Skeletal muscle satellite cell (primary cell): ENCODE data around the gene LTBP1.

ENCODE experiments used
- H3K27me3 ChIP-seq: 2 replicates; pipeline ENCODE4 v1.7.0; 2013; ENCODE audit warnings: low read length; ENCODE audit not compliant: control insufficient read depth, insufficient read depth
- H3K36me3 ChIP-seq: 2 replicates; pipeline ENCODE4 v1.7.0; 2013; ENCODE audit warnings: mild to moderate bottlenecking, control low read depth, low read length; ENCODE audit not compliant: insufficient read depth
- H3K4me1 ChIP-seq: 2 replicates; pipeline ENCODE4 v1.7.0; 2013; ENCODE audit warnings: low read length; ENCODE audit not compliant: control insufficient read depth, insufficient read depth
- H3K4me2 ChIP-seq: 2 replicates; pipeline ENCODE4 v1.7.0; 2013; ENCODE audit warnings: mild to moderate bottlenecking, low read length
- H3K4me3 ChIP-seq: 2 replicates; pipeline ENCODE4 v1.7.0; 2013; ENCODE audit warnings: low read length
- H3K9ac ChIP-seq: 2 replicates; pipeline ENCODE4 v1.7.0; 2013; ENCODE audit warnings: mild to moderate bottlenecking, low read depth, low read length, moderate library complexity
- H3K9me3 ChIP-seq: replicated peaks from 2 replicates; pipeline ENCODE4 v1.7.0; 2013; ENCODE audit warnings: mild to moderate bottlenecking, control low read depth, low read length

LTBP1 gene

GRCh38 chr2:33130054-33130447 is 183.3 kb downstream of the LTBP1 start:
- Histone ChIP-seq H3K36me3 (no peaks in the 10 kb centered on the region), H3K4me3 (no peak overlapping the region), H3K27me3 (no peaks in the 10 kb centered on the region), H3K9me3 (no peaks in the 10 kb centered on the region), H3K4me1 (peaks cover 49% of the 10 kb centered on the region), H3K9ac (no peak overlapping the region), H3K4me2 (no peak overlapping the region)

- Histone ChIP-seq H3K4me1 (peaks cover 49% of the 10 kb centered on the region), H3K9me3 (no peaks in the 10 kb centered on the region), H3K9ac (no peak overlapping the region), H3K27me3 (no peaks in the 10 kb centered on the region), H3K36me3 (no peaks in the 10 kb centered on the region), H3K4me3 (no peak overlapping the region), H3K4me2 (no peak overlapping the region)
These were observed 183.8 kb downstream of the LTBP1 start for GRCh38 chr2:33130544-33130943.

GRCh38 chr2:33131111-33131510 is 184.4 kb downstream of the LTBP1 start:
- H3K9ac ChIP-seq: no peak overlapping the region
- no peaks in the 10 kb centered on the region for H3K27me3 ChIP-seq
- no peak overlapping the region for H3K4me2 ChIP-seq
- peaks cover 49% of the 10 kb centered on the region for H3K4me1 ChIP-seq
- H3K4me3 ChIP-seq: no peak overlapping the region
- H3K36me3 ChIP-seq: no peaks in the 10 kb centered on the region
- H3K9me3 ChIP-seq: no peaks in the 10 kb centered on the region

GRCh38 chr2:33131749-33132148 is 185.0 kb downstream of the LTBP1 start:
- H3K4me2 ChIP-seq: no peak overlapping the region
- H3K9ac ChIP-seq: no peak overlapping the region
- no peaks in the 10 kb centered on the region for H3K36me3 ChIP-seq
- no peaks in the 10 kb centered on the region for H3K27me3 ChIP-seq
- H3K4me3 ChIP-seq: no peak overlapping the region
- H3K4me1 ChIP-seq: peaks cover 44% of the 10 kb centered on the region
- no peaks in the 10 kb centered on the region for H3K9me3 ChIP-seq

- peak overlapping the region; percentile 67 for H3K9ac ChIP-seq
These were observed 186.8 kb downstream of the LTBP1 start for GRCh38 chr2:33133454-33133952.

GRCh38 chr2:33134086-33134771 is 187.5 kb downstream of the LTBP1 start:
- H3K4me3 ChIP-seq: peak overlapping the region; percentile 76
- peaks cover 3% of the 10 kb centered on the region for H3K36me3 ChIP-seq
- H3K9ac ChIP-seq: peak overlapping the region; percentile 92
- peak overlapping the region; percentile 78 for H3K4me2 ChIP-seq
- H3K27me3 ChIP-seq: no peaks in the 10 kb centered on the region
- peaks cover 43% of the 10 kb centered on the region for H3K4me1 ChIP-seq
- H3K9me3 ChIP-seq: no peaks in the 10 kb centered on the region

More at GRCh38 chr2:33133454-33133952, 186.8 kb downstream of the LTBP1 start:
- Histone ChIP-seq H3K4me2 (peak overlapping the region; percentile 78), H3K4me3 (peak overlapping the region; percentile 76), H3K4me1 (peaks cover 43% of the 10 kb centered on the region), H3K36me3 (no peaks in the 10 kb centered on the region), H3K9me3 (no peaks in the 10 kb centered on the region), H3K27me3 (no peaks in the 10 kb centered on the region)

DNA sequence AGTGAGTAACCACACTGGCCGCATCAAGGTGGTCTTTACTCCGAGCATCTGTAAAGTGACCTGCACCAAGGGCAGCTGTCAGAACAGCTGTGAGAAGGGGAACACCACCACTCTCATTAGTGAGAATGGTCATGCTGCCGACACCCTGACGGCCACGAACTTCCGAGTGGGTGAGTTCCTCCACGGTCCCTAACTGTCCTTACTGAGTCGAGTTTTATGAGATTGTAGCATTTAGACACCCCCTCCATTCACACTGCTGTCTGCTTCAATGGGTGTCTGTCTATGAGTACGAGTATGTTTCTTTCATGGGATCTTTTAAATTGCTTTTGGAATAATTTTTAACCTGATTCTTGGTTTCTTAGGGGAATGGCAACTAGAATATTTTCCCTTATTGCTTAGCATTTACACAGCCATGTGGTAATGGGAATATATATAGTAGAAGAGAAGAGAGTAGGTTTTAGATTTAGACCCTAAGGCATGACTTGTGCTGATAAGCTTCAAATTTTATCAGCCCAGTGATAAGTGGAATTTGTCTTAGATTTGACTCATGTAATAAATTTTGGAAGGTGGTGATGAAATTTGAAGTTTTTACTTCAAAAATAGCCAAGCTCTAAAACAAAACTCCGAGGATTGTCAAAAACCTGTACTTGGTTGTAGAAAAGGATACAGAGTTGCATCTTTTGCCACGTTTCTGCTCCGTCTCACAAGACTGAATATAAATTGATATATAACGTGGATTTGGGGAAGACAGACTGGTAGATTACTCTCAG is 188.2 kb downstream of the LTBP1 start:
- Histone ChIP-seq H3K9ac (peak overlapping the region; percentile 92), H3K36me3 (peaks cover 8% of the 10 kb centered on the region), H3K4me1 (peaks cover 45% of the 10 kb centered on the region), H3K9me3 (no peaks in the 10 kb centered on the region), H3K27me3 (no peaks in the 10 kb centered on the region), H3K4me2 (peak overlapping the region; percentile 78), H3K4me3 (peak overlapping the region; percentile 76)

- Histone ChIP-seq H3K4me1 (peaks cover 44% of the 10 kb centered on the region), H3K4me3 (peak overlapping the region; percentile 76), H3K36me3 (peaks cover 8% of the 10 kb centered on the region), H3K9ac (peak overlapping the region; percentile 92), H3K27me3 (no peaks in the 10 kb centered on the region), H3K4me2 (peak overlapping the region; percentile 78), H3K9me3 (no peaks in the 10 kb centered on the region)
These were observed 188.9 kb downstream of the LTBP1 start for GRCh38 chr2:33135645-33136044.

DNA sequence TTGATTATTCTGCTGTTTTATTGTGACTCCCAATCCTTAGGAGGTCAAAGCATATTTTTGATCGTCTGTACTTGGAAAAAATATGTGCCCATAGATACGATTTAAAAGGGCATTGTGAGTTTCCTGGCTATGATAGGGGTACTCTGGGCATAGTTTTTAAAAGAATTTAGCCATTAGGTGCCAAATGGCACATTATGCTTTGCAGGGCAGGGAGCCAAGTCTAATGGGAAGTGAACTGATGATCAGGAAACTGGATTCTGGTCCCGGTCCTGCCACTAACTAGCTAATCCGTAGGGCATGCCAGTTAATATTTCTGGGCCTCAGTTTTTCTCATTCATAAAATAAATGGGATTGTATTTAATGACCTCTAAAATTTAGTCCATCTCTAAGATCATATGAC is 189.3 kb downstream of the LTBP1 start:
- Histone ChIP-seq H3K4me1 (peaks cover 43% of the 10 kb centered on the region), H3K4me2 (peak overlapping the region; percentile 78), H3K9me3 (no peaks in the 10 kb centered on the region), H3K9ac (peak overlapping the region; percentile 92), H3K36me3 (peaks cover 10% of the 10 kb centered on the region), H3K4me3 (peak overlapping the region; percentile 76), H3K27me3 (no peaks in the 10 kb centered on the region)

DNA sequence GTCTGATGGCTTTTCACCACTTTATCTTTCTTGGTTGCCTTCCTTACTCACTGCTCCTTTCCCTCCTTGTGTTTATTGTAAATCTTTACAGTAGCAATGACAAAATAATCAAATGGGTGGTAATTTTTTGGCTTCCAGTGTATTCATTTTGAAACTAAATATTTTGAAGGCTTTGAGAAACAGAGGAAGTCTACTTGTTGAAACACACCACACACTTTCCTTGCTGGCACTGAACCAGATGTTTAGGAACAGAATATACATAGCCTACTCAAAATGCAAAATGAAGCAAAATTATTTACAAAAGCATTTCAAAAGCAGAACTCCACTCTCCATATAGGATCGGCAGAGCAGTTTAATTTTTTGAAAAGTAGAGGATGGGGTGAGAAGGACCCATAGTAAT is 189.8 kb downstream of the LTBP1 start:
- Histone ChIP-seq H3K9ac (peak overlapping the region; percentile 92), H3K4me1 (peaks cover 39% of the 10 kb centered on the region), H3K4me3 (peak overlapping the region; percentile 76), H3K9me3 (no peaks in the 10 kb centered on the region), H3K36me3 (peaks cover 11% of the 10 kb centered on the region), H3K4me2 (peak overlapping the region; percentile 78), H3K27me3 (no peaks in the 10 kb centered on the region)

DNA sequence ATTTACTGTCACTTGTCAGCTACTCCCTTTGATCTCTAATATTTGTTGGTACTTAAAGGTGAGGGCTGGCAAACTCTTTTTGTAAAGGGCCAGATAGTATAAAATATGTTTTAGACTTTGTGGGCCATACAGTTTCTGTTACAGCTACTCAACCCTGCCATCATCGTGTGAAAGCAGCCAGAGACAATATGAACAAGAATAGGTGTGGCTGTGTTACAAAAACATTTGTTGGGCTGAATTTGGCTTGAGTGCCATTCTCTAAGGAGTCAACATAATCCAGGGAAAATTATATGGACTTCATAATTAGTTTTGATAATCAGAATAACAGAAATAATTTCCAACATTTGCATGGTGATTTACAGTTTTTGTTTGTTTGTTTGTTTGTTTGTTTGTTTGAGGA is 190.6 kb downstream of the LTBP1 start:
- Histone ChIP-seq H3K4me2 (peak overlapping the region; percentile 78), H3K9ac (peak overlapping the region; percentile 92), H3K9me3 (no peaks in the 10 kb centered on the region), H3K36me3 (peaks cover 11% of the 10 kb centered on the region), H3K4me1 (peaks cover 36% of the 10 kb centered on the region), H3K4me3 (peak overlapping the region; percentile 76), H3K27me3 (no peaks in the 10 kb centered on the region)
